Muscle layer of duodenum (tissue), 2 donors: Measurements from ENCODE around the gene ZBTB26.
"Not testable (repeated sequence)": the region's sequence is repeated elsewhere in the genome, so short reads cannot be mapped to it uniquely, and the experiment has no call there.

Experiments used
- H3K27ac ChIP-seq: one replicate; pipeline ENCODE4 v1.7.0; 2013; ENCODE audit warnings: mild to moderate bottlenecking, low read length
- H3K27me3 ChIP-seq: one replicate; pipeline ENCODE4 v1.7.0; 2013; ENCODE audit warnings: low read depth, mild to moderate bottlenecking, control low read depth, low read length
- H3K36me3 ChIP-seq, 2 donors: one replicate each; pipeline ENCODE4 v1.7.0; 2013; ENCODE audit warnings: low read length in 2 of 2, control low read depth in 1 of 2, mild to moderate bottlenecking in 1 of 2; ENCODE audit not compliant: insufficient read depth in 2 of 2, control insufficient read depth in 1 of 2
- H3K4me1 ChIP-seq, 2 donors: one replicate each; pipeline ENCODE4 v1.7.0; 2013; ENCODE audit warnings: low read length in 2 of 2, mild to moderate bottlenecking in 2 of 2, control low read depth in 1 of 2, moderate library complexity in 1 of 2; ENCODE audit not compliant: insufficient read depth in 2 of 2, control insufficient read depth in 1 of 2
- H3K4me3 ChIP-seq, 2 donors: one replicate each; pipeline ENCODE4 v1.7.0; 2013; ENCODE audit warnings: low read length in 2 of 2, low read depth in 1 of 2, mild to moderate bottlenecking in 1 of 2
- H3K9me3 ChIP-seq, 2 donors: one replicate each; pipeline ENCODE4 v1.7.0; 2013; ENCODE audit warnings: low read length in 2 of 2, control low read depth in 1 of 2, mild to moderate bottlenecking in 1 of 2; ENCODE audit not compliant: control insufficient read depth in 1 of 2
- donor health status: healthy.

ZBTB26 gene

DNA sequence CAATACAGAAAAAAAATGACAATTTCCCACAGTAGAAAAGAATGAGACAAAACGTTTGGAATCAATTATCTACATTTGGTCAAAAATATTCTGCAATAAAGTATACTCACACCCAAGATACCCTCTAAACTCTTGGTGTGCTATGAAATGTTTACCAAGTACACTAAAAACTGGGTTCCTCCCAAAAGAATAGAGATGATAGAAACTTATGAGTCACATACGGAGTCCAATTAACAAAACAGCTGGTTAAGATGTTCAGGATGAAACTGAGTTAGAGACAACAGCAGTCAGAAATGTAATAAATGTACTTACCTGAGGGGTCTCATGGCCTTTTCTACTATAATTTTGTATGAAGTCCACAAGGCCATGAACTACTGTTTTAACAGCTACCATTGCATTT, 51.9 kb downstream of the ZBTB26 start:
- Histone ChIP-seq H3K27me3 (no peaks in the 10 kb centered on the region), H3K9me3 (no peaks in the 10 kb centered on the region), H3K27ac (no peak overlapping the region), H3K4me3 (no peak overlapping the region), H3K36me3 (peaks cover 66 to 86% of the 10 kb centered on the region in 2 donors), H3K4me1 (no peaks in the 10 kb centered on the region)

- Histone ChIP-seq H3K36me3 (peaks cover 42 to 82% of the 10 kb centered on the region in 2 donors), H3K9me3 (no peaks in the 10 kb centered on the region), H3K27ac (no peak overlapping the region), H3K4me1 (no peaks in the 10 kb centered on the region), H3K27me3 (no peaks in the 10 kb centered on the region), H3K4me3 (no peak overlapping the region)
Measured at GRCh38 chr9:122875523-122875922, 55.8 kb downstream of the ZBTB26 start.

DNA sequence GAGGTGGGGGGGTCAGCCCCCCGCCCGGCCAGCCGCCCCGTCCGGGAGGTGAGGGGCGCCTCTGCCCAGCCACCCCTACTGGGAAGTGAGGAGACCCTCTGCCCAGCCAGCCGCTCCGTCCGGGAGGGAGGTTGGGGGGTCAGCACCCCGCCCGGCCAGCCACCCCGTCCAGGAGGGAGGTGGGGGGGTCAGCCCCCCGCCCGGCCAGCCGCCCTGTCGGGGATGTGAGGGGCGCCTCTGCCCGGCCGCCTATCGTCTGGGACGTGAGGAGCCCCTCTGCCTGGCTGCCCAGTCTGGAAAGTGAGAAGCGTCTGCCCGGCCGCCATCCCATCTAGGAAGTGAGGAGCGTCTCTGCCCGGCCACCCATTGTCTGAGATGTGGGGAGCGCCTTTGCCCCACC, 64.0 kb downstream of the ZBTB26 start:
- not testable (repeated sequence) for H3K4me3 ChIP-seq, H3K27me3 ChIP-seq, H3K9me3 ChIP-seq, H3K4me1 ChIP-seq, H3K27ac ChIP-seq
- peaks cover 9 to 25% of the 10 kb centered on the region in 2 donors for H3K36me3 ChIP-seq

- Histone ChIP-seq H3K27ac (no peak overlapping the region), H3K4me3 (no peak overlapping the region), H3K36me3 (peaks cover 9 to 14% of the 10 kb centered on the region in 2 donors), H3K4me1 (no peaks in the 10 kb centered on the region), H3K9me3 (no peaks in the 10 kb centered on the region), H3K27me3 (no peaks in the 10 kb centered on the region)
Measured at GRCh38 chr9:122866079-122866478, 65.2 kb downstream of the ZBTB26 start.
